ENCODE measurements around the gene GAS7. TPM values are rescaled to one million over a fixed set of nuclear protein-coding genes. Genes with fewer than 3 reads are reported as not detected.

The GAS7 gene
- total RNA-seq, 4 donors from 2014 or later, result 242 to 309 (median 264) TPM

GRCh38 chr17:10219193-10219592 is 20.8 kb upstream of the GAS7 start:
- Histone ChIP-seq H3K4me1 (no peaks in the 10 kb centered on the region), H3K27me3 (no peaks in the 10 kb centered on the region), H3K9me3 (peaks cover 0 to 5% (median 0%) of the 10 kb centered on the region in 4 donors), H3K4me3 (no peak overlapping the region), H3K27ac (no peak overlapping the region), H3K36me3 (no peaks in the 10 kb centered on the region)
- DNase-seq (ENCODE audit: low spot score in 2 of 2), result no peak
- TF ChIP-seq POLR2A (IDR thresholded peaks at IDR 0.05), result no peak
- no peak for TF ChIP-seq EP300 (IDR thresholded peaks at IDR 0.05)
- TF ChIP-seq CTCF (IDR thresholded peaks at IDR 0.05), result no peak

GRCh38 chr17:10217916-10218315 is 19.5 kb upstream of the GAS7 start:
- H3K4me3 ChIP-seq, result no peak overlapping the region
- 100% methylated on average over 1 of the region's 1 CpG for WGBS, 2 donors
- no peaks in the 10 kb centered on the region for H3K4me1 ChIP-seq
- H3K27me3 ChIP-seq, result no peaks in the 10 kb centered on the region
- no peak overlapping the region for H3K27ac ChIP-seq
- no peak for DNase-seq (ENCODE audit: low spot score in 2 of 2)
- no peak for TF ChIP-seq EP300 (IDR thresholded peaks at IDR 0.05)
- no peak for TF ChIP-seq CTCF (IDR thresholded peaks at IDR 0.05)
- no peak for TF ChIP-seq POLR2A (IDR thresholded peaks at IDR 0.05)
- peaks cover 0 to 2% (median 0%) of the 10 kb centered on the region in 4 donors for H3K9me3 ChIP-seq
- no peaks in the 10 kb centered on the region for H3K36me3 ChIP-seq

GRCh38 chr17:10216213-10216938 is 18.0 kb upstream of the GAS7 start:
- DNase-seq (ENCODE audit: low spot score in 2 of 2), result no peak
- WGBS, 2 donors, result 44 to 46% methylated on average over 11 to 14 of the region's 15 CpGs
- no peaks in the 10 kb centered on the region for H3K9me3 ChIP-seq
- no peaks in the 10 kb centered on the region for H3K36me3 ChIP-seq
- TF ChIP-seq POLR2A (IDR thresholded peaks at IDR 0.05) (no peak), EP300 (IDR thresholded peaks at IDR 0.05) (no peak), CTCF (IDR thresholded peaks at IDR 0.05) (no peak)
- peaks cover 0 to 3% (median 0%) of the 10 kb centered on the region in 4 donors for H3K4me1 ChIP-seq
- no peaks in the 10 kb centered on the region for H3K27me3 ChIP-seq
- H3K4me3 ChIP-seq, result no peak overlapping the region
- H3K27ac ChIP-seq, result no peak overlapping the region

GRCh38 chr17:10215286-10215685 is 16.9 kb upstream of the GAS7 start:
- no peak for DNase-seq (ENCODE audit: low spot score in 2 of 2)
- WGBS, 2 donors, result 86 to 95% methylated on average over 8 of the region's 8 CpGs
- TF ChIP-seq EP300 (IDR thresholded peaks at IDR 0.05), result no peak
- no peak for TF ChIP-seq CTCF (IDR thresholded peaks at IDR 0.05)
- TF ChIP-seq POLR2A (IDR thresholded peaks at IDR 0.05), result no peak

GRCh38 chr17:10211666-10212065 is 13.3 kb upstream of the GAS7 start:
- H3K36me3 ChIP-seq, result no peaks in the 10 kb centered on the region
- peaks cover 0 to 33% (median 4%) of the 10 kb centered on the region in 4 donors for H3K4me1 ChIP-seq
- no peak overlapping the region for H3K27ac ChIP-seq
- no peaks in the 10 kb centered on the region for H3K27me3 ChIP-seq
- TF ChIP-seq CTCF (IDR thresholded peaks at IDR 0.05), result no peak
- TF ChIP-seq EP300 (IDR thresholded peaks at IDR 0.05), result no peak
- no peak for TF ChIP-seq POLR2A (IDR thresholded peaks at IDR 0.05)
- DNase-seq (ENCODE audit: low spot score in 2 of 2), result no peak
- 75 to 76% methylated on average over 8 of the region's 8 CpGs for WGBS, 2 donors
- no peak overlapping the region for H3K4me3 ChIP-seq
- H3K9me3 ChIP-seq, result no peaks in the 10 kb centered on the region

More at GRCh38 chr17:10215286-10215685, 16.9 kb upstream of the GAS7 start:
- Histone ChIP-seq H3K9me3 (no peaks in the 10 kb centered on the region), H3K27me3 (no peaks in the 10 kb centered on the region), H3K4me1 (peaks cover 0 to 12% (median 0%) of the 10 kb centered on the region in 4 donors), H3K4me3 (no peak overlapping the region), H3K36me3 (no peaks in the 10 kb centered on the region), H3K27ac (no peak overlapping the region)

Data from tibial nerve (tissue), 4 donors.